Gastroesophageal sphincter (tissue), 4 donors: Measurements from ENCODE around the gene ZBTB17. TPM values are rescaled to one million over a fixed set of nuclear protein-coding genes. Genes with fewer than 3 reads are reported as not detected.
A peak's percentile ranks its signal among the peaks of the same experiment; 100 is the strongest.

Source experiments
- ATAC-seq: fragments of 150-250 bp; one replicate; pipeline ENCODE4 v1.9.1; 2016; ENCODE audit warnings: mild to moderate bottlenecking, moderate library complexity
- H3K27ac ChIP-seq, 4 donors: fragments of 200-600 bp; sonication (generic) in 3 of 4; 1 replicate in 3 of 4; 2 replicates in 1 of 4; pipeline ENCODE4 v1.5.1; 2016 to 2019
- H3K27me3 ChIP-seq: fragments of 200-600 bp; sonication (generic); one replicate; pipeline ENCODE4 v1.5.1; 2019
- H3K36me3 ChIP-seq, 2 donors: fragments of 200-600 bp; sonication (generic); one replicate each; pipeline ENCODE4 v1.5.1; 2019; ENCODE audit warnings: control low read depth in 1 of 2
- H3K4me1 ChIP-seq, 3 donors: fragments of 200-600 bp; sonication (generic); 1 replicate in 2 of 3; 2 replicates in 1 of 3; pipeline ENCODE4 v1.5.1; 2016 to 2019; ENCODE audit warnings: control low read depth in 2 of 3
- H3K4me3 ChIP-seq, 2 donors: fragments of 200-600 bp; sonication (generic); one replicate each; pipeline ENCODE4 v1.5.1; 2019; ENCODE audit warnings: mild to moderate bottlenecking in 1 of 2, moderate library complexity in 1 of 2
- H3K9me3 ChIP-seq, 3 donors: fragments of 200-600 bp; sonication (generic); one replicate each; pipeline ENCODE4 v1.5.1; 2017 to 2019; ENCODE audit warnings: control low read depth in 2 of 3
- CTCF ChIP-seq, 4 experiments: fragments of 200-600 bp in 2 of 4; fragments of 450-650 bp in 2 of 4; sonication (generic) in 1 of 4; IDR thresholded peaks; one replicate each; pipeline ENCODE4 v1.5.1; 2017 to 2019; ENCODE audit warnings: antibody characterized with exemption in 4 of 4, mild to moderate bottlenecking in 2 of 4, moderate library complexity in 2 of 4
- EP300 ChIP-seq: sonication (generic); formaldehyde crosslinking; IDR thresholded peaks from one replicate; pipeline ENCODE4 v1.6.1; 2017; ENCODE audit warnings: antibody characterized with exemption, mild to moderate bottlenecking
- POLR2A ChIP-seq, 2 donors: fragments of 450-650 bp; IDR thresholded peaks; one replicate each; pipeline ENCODE4 v1.6.1; 2017; ENCODE audit warnings: antibody characterized with exemption in 2 of 2, mild to moderate bottlenecking in 2 of 2, moderate library complexity in 1 of 2
- POLR2AphosphoS5 ChIP-seq: sonication (generic); formaldehyde crosslinking; IDR thresholded peaks from one replicate; pipeline ENCODE4 v1.6.1; 2017; ENCODE audit warnings: antibody characterized with exemption
- WGBS, 2 donors: methylation state at CpG; one replicate each; pipeline ENCODE4 v1.1.5; 2018; ENCODE audit warnings: low coverage in 1 of 2; 5-methylcytosine and 5-hydroxymethylcytosine counted together
- total RNA-seq, 4 donors: library from RNA; depleted of rRNA; stranded (reverse); fragments of >200 nt; gene quantifications; one replicate each; pipeline ENCODE4 v1.1.0, GENCODE V29; 2016

Gene ZBTB17
- total RNA-seq, 4 donors from 2014 or later = 24.0 to 65.7 (median 29.0) TPM

GRCh38 chr1:15997076-15997585 is 21.2 kb upstream of the ZBTB17 start:
- WGBS, 2 donors = 77% methylated on average over 5 of the region's 9 CpGs; no CpG with 5 or more reads in 1 of the 2 donors
- H3K27ac ChIP-seq = no peak overlapping the region
- H3K27me3 ChIP-seq = no peaks in the 10 kb centered on the region
- ATAC-seq = no peak
- no peaks in the 10 kb centered on the region for H3K36me3 ChIP-seq
- TF ChIP-seq POLR2A (IDR thresholded peaks at IDR 0.05) (no peak), POLR2AphosphoS5 (no peak), EP300 (no peak), CTCF (IDR thresholded peaks at IDR 0.05) (no peak)
- H3K4me1 ChIP-seq = peaks cover 0 to 44% (median 4%) of the 10 kb centered on the region in 3 donors
- no peaks in the 10 kb centered on the region for H3K9me3 ChIP-seq
- no peak overlapping the region for H3K4me3 ChIP-seq

GRCh38 chr1:15994590-15995351 is 18.9 kb upstream of the ZBTB17 start:
- no peak for TF ChIP-seq EP300
- TF ChIP-seq CTCF (IDR thresholded peaks at IDR 0.05) = peak in 3 of 4 experiments; percentile 73 to 93 (median 81)
- H3K27me3 ChIP-seq = no peaks in the 10 kb centered on the region
- H3K27ac ChIP-seq = peak overlapping the region in 3 of 4 donors; percentile 52 to 68 (median 62)
- no peak overlapping the region for H3K4me3 ChIP-seq
- H3K36me3 ChIP-seq = no peaks in the 10 kb centered on the region
- H3K9me3 ChIP-seq = no peaks in the 10 kb centered on the region
- peak; percentile 75 for ATAC-seq
- 36 to 44% methylated on average over 4 to 7 of the region's 11 CpGs for WGBS, 2 donors
- H3K4me1 ChIP-seq = peaks cover 0 to 47% (median 4%) of the 10 kb centered on the region in 3 donors

- no peaks in the 10 kb centered on the region for H3K36me3 ChIP-seq
- ATAC-seq = no peak
- H3K4me3 ChIP-seq = no peak overlapping the region
- TF ChIP-seq CTCF (IDR thresholded peaks at IDR 0.05) (no peak), POLR2A (IDR thresholded peaks at IDR 0.05) (no peak), EP300 (no peak), POLR2AphosphoS5 (no peak)
- peak overlapping the region in 2 of 4 donors; percentile 62 to 68 for H3K27ac ChIP-seq
- no peaks in the 10 kb centered on the region for H3K27me3 ChIP-seq
- no peaks in the 10 kb centered on the region for H3K9me3 ChIP-seq
- peaks cover 0 to 54% (median 4%) of the 10 kb centered on the region in 3 donors for H3K4me1 ChIP-seq
- WGBS, 2 donors = no CpG with 5 or more reads among the region's 10 CpGs
These were observed 18.2 kb upstream of the ZBTB17 start for GRCh38 chr1:15994081-15994480.

GRCh38 chr1:15993666-15994065 is 17.8 kb upstream of the ZBTB17 start:
- Histone ChIP-seq H3K36me3 (no peaks in the 10 kb centered on the region), H3K27ac (no peak overlapping the region), H3K4me3 (no peak overlapping the region), H3K4me1 (peaks cover 0 to 55% (median 4%) of the 10 kb centered on the region in 3 donors), H3K9me3 (no peaks in the 10 kb centered on the region), H3K27me3 (no peaks in the 10 kb centered on the region)
- no peak for TF ChIP-seq CTCF (IDR thresholded peaks at IDR 0.05)
- no peak for TF ChIP-seq POLR2A (IDR thresholded peaks at IDR 0.05)
- TF ChIP-seq EP300 = no peak
- TF ChIP-seq POLR2AphosphoS5 = no peak
- no CpG with 5 or more reads among the region's 15 CpGs for WGBS, 2 donors
- no peak for ATAC-seq
